SK-MEL-5 (cell line): Measurements from ENCODE around the gene GNG13. TPM values are rescaled to one million over a fixed set of nuclear protein-coding genes. Genes with fewer than 3 reads are reported as not detected.
"Not testable (repeated sequence)": the region's sequence is repeated elsewhere in the genome, so short reads cannot be mapped to it uniquely, and the experiment has no call there.

Source experiments
- DNase-seq: peaks from one replicate; pipeline ENCODE4 v3.0.0-alpha.2; 2016; ENCODE audit warnings: low read depth, low spot score
- in situ Hi-C: cut with HindIII; loops from 2 replicates; pipeline ENCODE4 v1.10.0; 2016; ENCODE audit warnings: low sequenced_read_pairs, high pct_unique_total_duplicates, low pct_unique_long_range_greater_than_20kb
- total RNA-seq: library from RNA; depleted of rRNA; stranded (reverse); fragments of >200 nt; shearing (Covaris generic); gene quantifications from 2 replicates; pipeline ENCODE4 v1.2.3, GENCODE V29; 2014

GNG13 gene
- total RNA-seq, 1 experiment from 2014 or later = not detected

DNA sequence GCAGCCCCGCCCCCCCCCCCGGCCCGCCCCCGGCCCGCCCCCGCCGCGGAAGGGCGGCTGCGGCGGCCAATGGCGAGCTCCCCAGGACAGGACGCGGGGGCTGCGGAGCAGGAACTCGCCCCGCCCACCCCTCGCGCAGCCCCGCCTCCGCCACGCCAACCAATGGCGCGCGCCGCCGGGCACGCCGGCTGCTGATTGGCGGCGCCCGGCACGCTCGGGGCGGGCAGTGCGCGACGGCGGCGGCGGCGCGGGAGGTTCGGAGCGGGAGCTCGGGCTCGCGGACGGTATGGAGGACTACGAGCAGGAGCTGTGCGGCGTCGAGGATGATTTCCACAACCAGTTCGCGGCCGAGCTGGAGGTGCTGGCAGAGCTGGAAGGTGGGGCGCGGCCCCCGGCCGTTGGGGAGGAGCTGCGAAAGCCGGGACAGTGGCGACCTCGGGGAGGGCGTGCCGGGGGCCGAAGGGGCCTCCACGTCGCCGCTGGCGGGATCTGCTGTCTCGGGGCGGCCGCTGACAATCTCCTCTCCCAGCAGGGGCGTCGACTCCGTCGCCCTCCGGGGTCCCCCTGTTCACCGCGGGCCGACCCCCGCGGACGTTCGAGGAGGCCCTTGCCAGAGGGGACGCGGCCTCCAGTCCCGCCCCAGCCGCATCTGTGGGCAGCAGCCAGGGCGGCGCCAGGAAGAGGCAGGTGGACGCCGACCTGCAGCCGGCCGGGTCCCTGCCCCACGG, 12.0 kb downstream of the GNG13 start, which contains the start of gene CHTF18:
Gene CHTF18 (plus strand): TSS at position 222 of the 728 bp plus-strand sequence. CDS start 65 bp downstream, at position 287.
- DNase-seq = peak; percentile 85
- in situ Hi-C loops = no loop called here

DNA sequence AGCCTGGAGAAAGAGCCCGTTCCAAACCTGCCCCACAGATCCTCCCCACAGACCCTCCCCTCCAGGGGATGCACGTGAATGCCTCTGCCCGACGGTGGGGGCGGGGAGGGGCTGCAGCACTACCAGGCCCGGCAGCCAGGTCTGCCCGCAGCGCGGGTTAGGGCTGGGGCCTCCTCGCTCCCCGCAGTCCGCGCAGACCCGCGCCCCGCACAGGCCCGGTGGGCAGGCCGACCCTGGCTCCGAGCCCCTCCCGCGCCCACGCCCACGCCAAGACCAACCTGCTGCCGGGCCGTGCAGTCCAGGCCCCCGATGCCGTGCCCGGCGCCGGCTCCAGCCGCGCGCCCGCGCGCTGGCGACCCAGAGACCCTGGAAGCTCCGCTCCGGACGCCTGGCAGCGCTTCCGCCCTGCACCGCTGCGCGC, 12.5 kb downstream of the GNG13 start, which contains the start of gene RPUSD1:
Gene RPUSD1 (minus strand): TSS at position 404 of the 421 bp plus-strand sequence. CDS start 644 bp downstream, outside the sequence.
- in situ Hi-C loops = no loop called here
- no peak for DNase-seq

DNA sequence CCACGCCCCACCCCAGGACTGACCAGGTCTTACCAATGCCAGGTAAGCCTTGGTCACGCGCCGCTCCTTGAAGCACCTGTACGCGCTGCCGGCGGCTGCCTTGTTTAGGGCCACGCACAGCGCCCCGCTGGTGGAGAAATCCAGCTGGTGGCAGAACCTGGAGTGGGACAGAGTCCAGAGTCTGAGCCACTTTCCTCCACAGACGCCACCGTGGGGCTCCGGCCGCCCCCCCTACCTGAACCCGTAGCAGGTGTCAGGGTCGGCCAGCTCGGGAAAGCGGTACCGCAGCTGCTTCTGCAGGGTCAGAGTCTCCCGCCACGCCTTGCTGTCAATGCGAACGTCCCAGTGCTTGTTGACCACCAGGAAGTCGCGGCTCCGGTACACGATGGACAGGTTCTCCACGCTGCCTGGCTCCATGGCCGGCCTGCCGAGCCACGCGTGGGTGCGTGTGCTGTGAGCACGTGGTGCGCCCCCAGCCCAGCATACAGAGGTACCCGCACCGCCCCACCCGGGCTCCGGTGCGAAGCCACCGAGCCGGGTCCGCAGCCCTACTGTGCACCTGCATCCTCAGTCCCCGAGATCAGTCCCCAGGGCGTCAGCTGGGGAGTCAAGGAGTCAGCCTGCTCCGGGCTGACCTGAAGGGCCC, 13.1 kb downstream of the GNG13 start:
- no peak for DNase-seq
- in situ Hi-C loops = no loop called here

DNA sequence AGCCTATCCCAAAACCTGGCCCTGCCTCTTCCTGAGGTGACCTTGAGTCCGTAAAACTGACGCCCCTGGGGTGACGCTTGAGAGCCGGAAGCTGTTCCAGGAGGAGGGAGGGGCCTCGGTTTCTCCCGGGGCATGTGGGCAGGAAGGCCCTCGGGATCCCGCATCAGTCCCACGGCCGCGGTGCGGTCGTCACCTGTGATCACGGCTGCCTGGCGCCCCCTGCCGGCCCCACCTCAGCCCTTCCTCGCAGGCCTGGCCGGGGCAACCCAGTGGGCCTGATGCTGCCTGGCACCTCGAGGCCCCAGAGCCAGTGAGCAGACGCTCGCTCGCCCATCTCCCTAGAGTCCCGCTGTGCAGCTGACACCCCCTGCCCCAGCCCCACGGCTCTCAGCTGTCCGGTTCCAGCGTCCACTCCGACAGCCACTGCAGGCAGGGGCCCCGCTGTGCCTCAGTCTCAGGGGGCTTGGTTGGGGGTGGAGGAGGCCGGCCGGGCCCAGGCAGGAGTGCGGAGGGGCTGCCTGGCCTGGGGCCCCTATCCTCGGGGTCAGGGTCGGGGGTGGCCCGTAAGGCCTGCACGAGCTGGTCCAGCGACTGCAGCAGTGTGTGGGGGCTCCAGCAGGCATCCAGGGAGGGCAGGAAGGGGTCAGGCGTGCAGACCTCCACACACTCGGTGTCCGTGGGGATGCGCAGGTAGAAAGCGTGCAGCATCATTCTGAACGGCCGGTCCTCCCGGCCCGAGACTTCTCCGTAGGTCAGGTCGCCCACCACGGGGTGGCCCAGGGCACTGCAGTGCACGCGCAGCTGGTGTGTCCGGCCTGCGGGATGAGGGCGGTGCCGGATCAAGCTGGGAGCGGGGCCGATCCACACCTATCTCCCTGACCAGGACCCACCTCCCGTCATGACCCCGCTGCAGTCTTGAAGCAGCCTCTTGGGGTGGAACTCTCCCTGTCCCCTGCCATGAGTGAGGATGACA, 14.7 kb downstream of the GNG13 start:
- DNase-seq = peak; percentile 67
- in situ Hi-C loops = no loop called here

DNA sequence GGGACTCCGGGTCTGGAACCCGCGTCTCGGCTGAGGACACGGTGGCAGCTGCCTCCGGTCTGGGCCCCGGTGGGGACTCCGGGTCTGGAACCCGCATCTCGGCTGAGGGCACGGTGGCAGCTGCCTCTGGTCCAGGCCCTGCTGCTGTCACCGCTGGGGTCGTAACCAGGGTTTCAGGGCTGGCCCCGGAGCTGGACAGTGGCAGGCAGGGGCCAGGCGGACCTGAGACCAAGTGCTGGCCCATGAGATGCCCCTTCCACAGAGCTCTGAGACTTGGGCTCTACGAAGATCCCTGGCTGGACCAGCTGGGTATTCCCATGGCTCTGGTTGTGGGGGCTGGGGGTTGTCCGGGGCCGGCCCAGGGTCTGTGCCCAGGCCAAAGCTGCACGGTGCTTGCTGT, 16.1 kb downstream of the GNG13 start:
- DNase-seq = no peak
- in situ Hi-C loops = no loop called here

DNA sequence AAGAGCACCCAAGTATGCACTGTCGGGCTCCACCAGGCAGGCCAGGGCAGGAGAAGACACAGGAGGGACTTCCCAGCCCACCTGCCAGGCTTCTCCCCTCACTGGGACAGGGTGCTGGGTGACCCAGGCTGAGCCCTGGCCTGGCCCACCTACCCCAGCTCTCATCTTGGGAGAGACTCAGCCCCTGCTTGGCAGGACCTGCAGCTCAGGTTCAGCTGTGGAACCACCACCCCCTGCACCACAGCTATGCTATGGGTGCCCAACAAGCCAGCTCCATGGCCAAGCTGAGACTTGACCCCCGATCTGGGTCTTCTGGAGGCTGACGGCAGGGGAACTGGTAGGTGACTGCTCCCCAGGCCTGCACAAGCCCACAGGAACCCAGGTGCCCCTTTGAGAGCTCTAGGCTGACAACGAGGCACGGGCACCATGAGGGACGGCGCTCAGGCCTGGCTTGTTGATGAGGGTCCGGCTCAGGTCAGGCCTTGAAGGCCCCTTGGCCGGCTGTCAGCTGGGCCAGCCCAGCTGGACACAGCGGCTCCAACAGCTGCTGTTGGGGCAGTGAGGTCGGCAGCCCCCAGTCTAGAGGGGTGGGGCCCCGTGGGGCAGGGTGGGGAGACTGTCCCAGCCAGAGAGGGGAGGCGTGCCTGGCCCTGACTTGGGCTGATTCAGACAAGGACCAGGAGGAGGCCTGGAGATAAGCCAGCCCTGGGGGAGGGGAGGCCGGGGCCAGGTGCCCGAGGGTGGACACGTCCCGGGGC, 17.0 kb downstream of the GNG13 start:
- DNase-seq = no peak
- in situ Hi-C loops = no loop called here

DNA sequence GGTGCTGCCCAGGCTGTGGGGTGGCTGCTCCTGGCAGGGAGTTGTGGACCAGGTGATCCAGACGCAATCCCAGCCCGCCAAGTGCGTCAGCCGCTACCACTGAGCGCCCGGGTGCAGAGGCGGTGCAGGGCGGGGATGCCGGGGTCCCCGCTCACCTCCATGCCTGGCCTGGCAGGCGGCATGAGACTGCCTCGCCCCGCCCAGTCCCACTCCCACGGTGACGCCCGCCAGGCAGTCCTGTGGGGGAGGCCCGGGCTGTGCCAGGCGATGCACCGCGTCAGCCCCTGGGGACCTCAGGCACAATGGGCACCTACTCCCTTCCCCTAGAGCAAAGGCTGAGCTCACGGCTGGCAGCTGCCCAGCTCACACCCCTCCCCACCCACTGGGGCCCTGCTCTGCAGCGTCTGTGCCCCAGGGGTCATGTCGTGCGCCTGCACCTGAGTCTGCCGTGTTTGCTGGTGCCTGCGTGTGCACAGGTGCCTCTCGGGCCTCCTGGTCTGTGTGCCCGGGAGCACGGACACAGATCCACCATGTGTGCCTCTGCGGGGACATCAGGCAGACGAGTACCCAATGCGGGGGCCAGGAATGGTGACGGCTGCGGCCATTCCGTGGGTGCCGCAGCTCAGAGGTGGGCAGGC, 17.6 kb downstream of the GNG13 start:
- in situ Hi-C loops = no loop called here
- DNase-seq = no peak

DNA sequence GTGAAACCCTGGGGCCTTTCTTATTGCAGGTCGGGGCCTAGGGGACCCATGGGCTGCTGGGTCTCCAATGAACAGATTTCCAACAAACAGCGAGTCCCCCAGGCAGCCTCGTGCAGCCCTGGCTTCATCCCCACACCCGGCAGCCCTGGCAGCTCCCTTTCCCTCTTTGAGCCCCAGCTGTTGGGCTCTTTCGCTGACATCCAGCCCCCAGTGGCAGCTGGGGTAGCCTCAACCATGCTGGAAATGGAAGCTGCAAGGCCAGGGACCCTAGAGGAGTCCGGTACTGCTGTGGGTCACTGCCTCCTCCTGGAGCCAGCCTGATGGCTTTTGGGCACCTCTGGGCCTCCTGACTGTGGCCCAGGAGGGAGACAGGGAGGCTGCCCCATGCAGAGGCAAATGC, 18.3 kb downstream of the GNG13 start:
- in situ Hi-C loops = no loop called here
- no peak for DNase-seq

DNA sequence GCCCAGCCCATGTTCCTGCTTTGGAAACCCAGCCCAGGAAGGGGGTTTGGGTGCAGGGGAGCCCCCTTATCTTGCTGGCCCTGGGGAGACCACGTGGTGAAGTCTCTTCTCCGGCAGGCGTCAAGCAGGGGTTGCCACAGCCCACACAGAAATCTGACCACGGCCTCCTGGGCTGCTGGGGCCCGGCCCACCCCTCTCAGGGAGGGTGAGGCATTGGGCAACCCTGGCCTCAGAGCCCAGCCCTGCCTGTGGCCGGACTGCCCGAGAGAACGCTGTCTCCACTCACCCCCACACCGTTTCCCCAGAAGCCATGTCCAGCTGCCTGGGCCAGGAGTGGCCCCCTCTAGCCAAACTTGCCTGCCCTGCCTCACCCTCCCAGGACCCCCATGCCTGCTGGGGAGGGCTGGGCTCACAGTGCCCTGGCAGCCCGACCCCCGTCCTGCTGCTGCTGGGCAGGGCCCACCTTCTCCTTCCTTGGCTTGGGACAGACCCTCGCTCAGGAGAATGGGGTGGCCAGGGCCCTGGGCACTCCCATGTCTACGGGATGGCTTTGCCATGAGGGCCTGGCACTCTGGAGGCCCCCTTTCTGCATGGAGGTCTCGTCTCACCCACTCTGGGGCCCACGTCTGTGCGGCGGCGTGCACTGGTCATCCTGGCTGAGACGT, 19.1 kb downstream of the GNG13 start:
- in situ Hi-C loops = no loop called here

DNA sequence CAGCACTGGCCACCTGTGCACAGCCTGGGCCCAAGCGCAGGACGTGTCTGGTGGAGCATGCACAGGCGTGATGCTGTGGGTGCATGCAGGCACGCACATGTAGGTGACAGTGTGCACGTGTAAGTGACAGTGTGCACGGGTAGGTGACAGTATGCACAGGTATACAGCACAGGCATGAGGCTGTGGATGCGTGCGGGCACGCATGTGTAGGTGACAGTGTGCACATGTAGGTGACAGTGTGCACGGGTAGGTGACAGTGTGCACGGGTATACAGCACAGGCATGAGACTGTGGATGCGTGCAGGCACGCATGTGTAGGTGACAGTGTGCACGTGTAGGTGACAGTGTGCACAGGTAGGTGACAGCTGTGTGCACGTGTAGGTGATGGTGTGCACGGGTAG, 20.2 kb downstream of the GNG13 start:
- in situ Hi-C loops = no loop called here
- no peak for DNase-seq

More for the DNA sequence above, 19.1 kb downstream of the GNG13 start:
- DNase-seq = no peak

DNA sequence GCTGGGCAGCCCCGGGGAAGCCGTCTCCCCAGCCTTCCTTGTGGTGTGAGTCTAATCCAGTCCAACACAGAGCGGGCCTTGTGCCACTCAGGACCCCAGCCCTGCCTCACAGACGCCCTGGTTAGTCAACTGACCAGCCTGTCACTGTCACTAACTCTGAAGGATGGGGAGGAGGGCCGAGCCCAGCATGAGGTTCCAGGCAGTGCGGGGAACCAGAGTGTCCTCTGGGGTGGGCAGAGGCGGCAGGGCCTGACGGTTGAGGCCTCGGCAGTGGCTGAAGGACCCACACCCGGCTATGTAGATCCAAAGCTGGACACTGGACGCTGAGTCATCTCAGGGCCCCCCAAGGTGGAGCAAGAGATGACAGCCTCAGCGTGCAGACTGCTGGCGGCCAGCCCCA, 21.0 kb downstream of the GNG13 start:
- in situ Hi-C loops = no loop called here
- DNase-seq = no peak

DNA sequence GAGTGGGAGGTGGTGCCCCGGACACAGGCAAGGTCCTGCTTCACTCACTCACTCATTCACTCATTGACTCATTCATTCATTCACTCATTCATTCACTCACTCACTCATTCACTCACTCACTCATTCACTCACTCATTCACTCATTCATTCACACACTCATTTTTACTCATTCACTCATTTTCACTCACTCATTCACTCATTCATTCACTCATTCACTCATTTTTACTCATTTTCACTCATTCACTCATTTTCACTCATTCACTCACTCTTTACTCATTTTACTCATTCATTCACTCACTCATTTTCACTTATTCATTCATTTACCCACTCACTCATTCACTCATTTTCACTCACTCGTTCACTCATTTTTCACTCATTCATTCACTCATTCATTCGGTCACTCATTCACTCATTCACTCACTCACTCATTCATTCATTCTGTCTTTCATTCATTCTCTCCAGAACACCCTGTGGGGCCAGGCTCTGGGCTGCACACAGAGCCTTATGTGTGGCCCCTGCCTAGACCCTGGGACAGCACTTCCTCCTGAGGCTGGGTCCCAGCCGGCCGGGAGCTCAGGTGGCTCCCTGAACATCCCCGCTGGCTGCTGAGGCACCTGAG, 21.5 kb downstream of the GNG13 start:
- no peak for DNase-seq
- in situ Hi-C loops = no loop called here

DNA sequence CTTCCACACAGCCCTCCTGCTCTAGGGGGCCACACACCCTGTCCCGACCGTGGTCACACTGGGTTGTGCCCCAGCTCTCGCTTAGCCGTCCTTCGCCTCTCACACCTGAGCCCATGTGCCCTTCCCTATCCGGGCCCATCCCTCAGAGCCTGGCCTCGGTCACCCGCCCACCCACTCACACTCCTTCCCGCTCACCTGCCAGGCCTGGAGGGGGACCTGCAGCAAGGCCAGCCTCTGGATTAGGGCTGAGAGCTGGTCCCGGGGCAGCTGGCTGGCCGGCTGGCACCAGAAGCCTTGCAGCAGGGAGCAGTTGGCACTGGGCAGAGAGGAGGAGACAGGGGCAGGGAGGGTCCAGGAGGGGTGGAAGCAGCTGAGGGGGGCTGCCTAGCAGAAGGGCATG, 22.1 kb downstream of the GNG13 start:
- in situ Hi-C loops = no loop called here
- no peak for DNase-seq

DNA sequence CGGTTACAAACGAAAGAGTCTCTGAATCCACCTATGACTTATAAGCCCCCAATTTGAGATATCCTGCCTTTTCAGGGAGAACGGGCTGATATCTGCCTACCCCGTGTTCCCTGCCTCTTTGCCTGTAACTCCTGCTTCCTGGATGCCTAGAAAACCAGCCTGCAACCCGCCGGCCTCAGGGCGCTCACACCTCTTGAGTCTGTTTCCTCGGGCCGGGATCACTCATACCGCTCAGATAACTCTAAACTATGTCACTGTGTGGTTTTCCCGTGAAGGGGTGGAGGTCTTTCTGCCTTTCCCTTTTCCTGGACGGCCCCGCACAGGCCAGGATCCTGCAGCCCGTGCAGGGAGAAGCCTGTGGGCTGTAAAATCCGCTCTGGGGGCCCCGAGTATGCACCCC, 22.7 kb downstream of the GNG13 start:
- in situ Hi-C loops = no loop called here
- no peak for DNase-seq

DNA sequence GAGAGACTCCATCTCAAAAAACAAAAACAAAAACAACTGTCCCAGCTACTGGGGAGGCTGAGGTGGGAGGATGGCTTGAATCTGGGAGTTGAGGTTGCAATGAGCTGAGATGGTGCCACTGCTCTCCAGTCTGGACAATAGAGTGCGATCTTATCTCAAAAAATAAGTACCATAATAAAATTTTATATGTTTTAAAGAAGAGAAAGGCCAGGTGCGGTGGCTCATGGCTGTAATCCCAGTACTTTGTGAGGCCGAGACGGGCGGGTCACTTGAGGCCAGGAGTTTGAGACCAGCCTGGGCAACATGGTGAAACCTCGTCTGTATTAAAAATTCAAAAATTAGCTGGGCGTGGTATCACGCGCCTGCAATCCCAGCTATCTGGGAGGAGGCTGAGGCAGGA, 23.7 kb downstream of the GNG13 start:
- no peak for DNase-seq
- in situ Hi-C loops = no loop called here

DNA sequence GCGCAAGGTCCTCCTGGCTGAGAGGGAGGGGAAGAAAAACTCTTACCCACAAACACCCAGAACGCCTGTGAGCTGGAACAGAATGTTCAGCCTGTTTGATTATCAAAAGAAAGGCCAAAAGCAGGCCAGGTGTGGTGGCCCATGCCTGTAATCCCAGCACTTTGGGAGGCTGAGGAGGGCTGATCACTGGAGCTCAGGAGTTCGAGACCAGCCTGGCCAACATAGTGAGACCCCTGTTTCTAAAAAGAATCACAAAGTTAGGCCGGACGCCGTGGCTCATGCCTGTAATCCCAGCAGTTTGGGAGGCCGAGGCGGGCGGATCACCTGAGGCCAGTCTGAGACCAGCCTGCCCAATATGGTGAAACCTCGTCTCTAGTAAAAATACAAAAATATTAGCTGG, 24.2 kb downstream of the GNG13 start:
- DNase-seq, in situ Hi-C loops: not testable (repeated sequence)
